AG10803 (cell line): ENCODE measurements around the gene CCDC170.
"Not testable (repeated sequence)": the region's sequence is repeated elsewhere in the genome, so short reads cannot be mapped to it uniquely, and the experiment has no call there.

Experiments used
- DNase-seq: peaks from one replicate; pipeline ENCODE4 v3.0.0; 2010; ENCODE audit warnings: low read depth
- H3K4me3 ChIP-seq: 2 replicates; pipeline ENCODE4 v1.5.1; 2011; ENCODE audit warnings: mild to moderate bottlenecking, low read length, control low read depth
- CTCF ChIP-seq: conservative IDR thresholded peaks from 2 replicates; pipeline ENCODE4 v1.5.1; 2011; ENCODE audit warnings: mild to moderate bottlenecking, low read length, control low read depth, inconsistent platforms

CCDC170 gene, protein sequence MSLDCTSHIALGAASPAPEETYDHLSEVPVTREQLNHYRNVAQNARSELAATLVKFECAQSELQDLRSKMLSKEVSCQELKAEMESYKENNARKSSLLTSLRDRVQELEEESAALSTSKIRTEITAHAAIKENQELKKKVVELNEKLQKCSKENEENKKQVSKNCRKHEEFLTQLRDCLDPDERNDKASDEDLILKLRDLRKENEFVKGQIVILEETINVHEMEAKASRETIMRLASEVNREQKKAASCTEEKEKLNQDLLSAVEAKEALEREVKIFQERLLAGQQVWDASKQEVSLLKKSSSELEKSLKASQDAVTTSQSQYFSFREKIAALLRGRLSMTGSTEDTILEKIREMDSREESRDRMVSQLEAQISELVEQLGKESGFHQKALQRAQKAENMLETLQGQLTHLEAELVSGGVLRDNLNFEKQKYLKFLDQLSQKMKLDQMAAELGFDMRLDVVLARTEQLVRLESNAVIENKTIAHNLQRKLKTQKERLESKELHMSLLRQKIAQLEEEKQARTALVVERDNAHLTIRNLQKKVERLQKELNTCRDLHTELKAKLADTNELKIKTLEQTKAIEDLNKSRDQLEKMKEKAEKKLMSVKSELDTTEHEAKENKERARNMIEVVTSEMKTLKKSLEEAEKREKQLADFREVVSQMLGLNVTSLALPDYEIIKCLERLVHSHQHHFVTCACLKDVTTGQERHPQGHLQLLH

GRCh38 chr6:151493804-151494234 lies at the start of gene CCDC170:
CCDC170 (plus strand) TSS chr6:151494017; CDS start chr6:151494129, 112 bp downstream.
- TF ChIP-seq CTCF: no peak
- DNase-seq: no peak
- H3K4me3 ChIP-seq: peak within 1 kb of the TSS; percentile 70

DNA sequence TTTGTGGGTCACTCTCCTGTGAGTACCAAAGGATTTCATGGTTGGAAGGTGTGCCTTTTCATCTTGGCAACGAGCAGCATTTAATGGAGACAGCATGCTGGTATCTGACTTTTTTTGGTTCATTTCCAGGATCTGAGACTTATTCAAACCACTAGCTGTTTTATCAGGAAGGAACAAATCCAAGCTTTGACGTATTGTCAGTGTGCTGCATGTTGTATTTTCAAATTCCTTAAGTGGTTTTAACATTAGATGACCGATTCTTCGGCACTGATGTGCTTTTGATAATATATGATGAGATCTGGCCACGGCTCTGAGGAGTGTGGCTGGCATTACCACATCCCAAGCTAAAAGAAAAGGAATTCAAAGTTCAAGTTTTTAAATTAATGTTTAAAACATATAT lies 48.3 kb upstream of the CCDC170 start:
- DNase-seq: peak; percentile 83
- no peak overlapping the region for H3K4me3 ChIP-seq
- TF ChIP-seq CTCF: no peak

DNA sequence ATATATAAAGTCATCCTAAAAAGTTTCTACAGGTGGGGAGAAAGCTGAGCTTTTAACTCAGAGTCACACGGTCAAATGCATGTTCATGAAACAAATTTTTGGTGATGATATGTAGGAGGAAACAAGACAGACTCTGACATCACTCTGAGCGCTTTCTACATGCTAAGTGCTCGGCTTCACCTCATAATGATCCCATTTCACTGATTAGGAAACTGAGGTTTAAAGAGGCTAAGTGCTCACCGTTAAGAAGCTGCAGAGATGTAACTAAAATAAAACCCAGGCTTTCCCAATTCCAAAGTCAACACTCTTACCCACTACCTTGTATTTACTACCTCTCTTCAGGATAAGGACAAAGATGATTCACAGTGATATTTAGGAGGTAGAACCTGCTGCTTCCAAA lies 46.6 kb upstream of the CCDC170 start:
- no peak for DNase-seq
- no peak for TF ChIP-seq CTCF
- no peak overlapping the region for H3K4me3 ChIP-seq

GRCh38 chr6:151448623-151449022 lies 45.2 kb upstream of the CCDC170 start:
- DNase-seq: no peak
- no peak overlapping the region for H3K4me3 ChIP-seq
- TF ChIP-seq CTCF: 0 out of 2 replicates have a peak, but pooled peaks have one; percentile 14

DNA sequence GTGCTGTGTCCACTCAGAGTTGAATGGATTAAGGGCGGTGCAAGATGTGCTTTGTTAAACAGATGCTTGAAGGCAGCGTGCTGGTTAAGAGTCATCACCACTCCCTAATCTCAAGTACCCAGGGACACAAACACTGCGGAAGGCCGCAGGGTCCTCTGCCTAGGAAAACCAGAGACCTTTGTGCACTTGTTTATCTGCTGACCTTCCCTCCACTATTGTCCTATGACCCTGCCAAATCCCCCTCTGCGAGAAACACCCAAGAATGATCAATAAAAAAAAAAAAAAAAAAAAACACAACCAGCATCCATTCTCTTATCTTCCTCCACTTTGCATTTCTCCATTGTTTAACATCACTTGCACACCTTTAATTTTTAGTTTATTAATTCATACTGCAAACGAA lies 42.9 kb upstream of the CCDC170 start:
- DNase-seq: not testable (repeated sequence)

GRCh38 chr6:151451417-151451949 lies 42.3 kb upstream of the CCDC170 start:
- H3K4me3 ChIP-seq: peak overlapping the region; percentile 96
- no peak for TF ChIP-seq CTCF
- no peak for DNase-seq

More for the DNA sequence above, 42.9 kb upstream of the CCDC170 start:
- peak overlapping the region; percentile 96 for H3K4me3 ChIP-seq

DNA sequence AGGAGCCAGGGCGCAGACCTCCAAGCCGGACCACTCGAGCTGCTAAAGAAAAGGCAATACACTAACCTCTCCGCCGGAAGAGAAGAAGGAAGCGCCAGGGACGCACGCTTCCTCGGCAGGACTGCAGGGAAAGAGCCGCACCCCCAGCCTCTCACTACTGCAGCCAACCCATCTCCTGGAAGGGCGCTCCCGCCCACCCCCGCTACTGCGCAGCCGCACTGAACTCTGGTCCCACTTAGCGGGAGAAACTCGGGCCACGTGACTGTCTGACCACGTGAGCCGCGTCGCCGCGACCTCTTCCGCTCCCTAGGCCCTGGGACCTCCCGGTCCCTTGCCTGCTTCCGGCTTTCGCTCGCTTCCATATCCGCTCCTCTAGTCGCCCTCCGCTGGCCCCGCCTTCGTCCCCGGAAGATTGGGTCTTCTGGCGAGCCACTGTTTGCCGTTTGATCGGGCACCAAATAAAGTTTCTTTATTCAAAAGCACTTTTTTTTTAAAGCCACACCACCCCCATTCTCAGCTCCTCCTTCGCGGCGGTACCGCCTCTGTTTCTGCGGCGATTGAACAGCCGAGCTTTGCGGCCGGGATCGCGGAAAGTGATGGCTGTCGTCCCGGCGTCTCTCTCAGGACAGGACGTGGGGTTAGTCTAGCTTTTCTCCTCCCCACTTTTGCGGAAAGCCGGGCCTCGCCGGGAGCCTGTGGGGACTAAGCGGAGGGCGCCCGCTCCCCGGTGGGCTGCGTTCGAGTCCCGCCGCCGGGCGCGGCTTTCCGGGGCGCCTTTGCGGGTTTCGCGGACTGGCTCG lies 41.7 kb upstream of the CCDC170 start, which contains the start of gene RMND1:
Gene RMND1 (minus strand): TSS at position 177 of the 800 bp plus-strand sequence. CDS start 6,315 bp downstream, outside the sequence.
- peak; percentile 100 for DNase-seq
- H3K4me3 ChIP-seq: peak within 1 kb of the TSS; percentile 96
- no peak for TF ChIP-seq CTCF
